ENCODE data around the gene QRICH2.

DNA sequence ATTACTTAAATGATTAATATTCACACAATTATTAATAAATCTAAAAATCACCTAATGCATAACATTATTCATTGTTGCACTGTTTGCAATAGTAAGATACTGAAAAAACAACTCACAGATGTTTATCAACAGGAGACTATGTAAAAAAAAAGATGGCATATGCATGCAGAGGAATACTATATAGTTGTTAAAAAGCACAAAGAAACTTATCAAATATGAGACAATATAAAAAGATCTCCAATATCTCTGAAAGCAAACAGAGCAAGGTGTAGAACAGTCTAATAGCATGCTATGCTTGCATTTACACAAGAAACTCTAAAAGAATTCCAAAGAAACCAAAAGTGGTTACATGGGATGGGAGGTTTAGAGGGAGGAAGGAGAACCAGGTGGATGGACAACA lies 71.5 kb downstream of the QRICH2 start:
- TF ChIP-seq TAF1 (IDR thresholded peaks at IDR 0.05; ENCODE audit: borderline replicate concordance, low read depth, low read length) (no peak), EP300 (IDR thresholded peaks at IDR 0.05; ENCODE audit: borderline replicate concordance in 1 of 2, control insufficient read depth in 1 of 2, low read depth in 2 of 2, low read length in 2 of 2) (no peak), YY1 (IDR thresholded peaks at IDR 0.05; ENCODE audit: low read depth, low read length) (no peak), POLR2AphosphoS2 (IDR thresholded peaks at IDR 0.05; ENCODE audit: low read depth, low read length) (no peak), ZSCAN29 (IDR thresholded peaks at IDR 0.05) (no peak), CHD2 (IDR thresholded peaks at IDR 0.05; ENCODE audit: borderline replicate concordance, low read depth, low read length) (no peak), RAD21 (IDR thresholded peaks at IDR 0.05; ENCODE audit: insufficient read depth, low read depth, low read length) (no peak), GABPA (IDR thresholded peaks at IDR 0.05; ENCODE audit: low read depth) (no peak), NR2C1 (IDR thresholded peaks at IDR 0.05) (no peak)
- TF ChIP-seq, protein P1, sequence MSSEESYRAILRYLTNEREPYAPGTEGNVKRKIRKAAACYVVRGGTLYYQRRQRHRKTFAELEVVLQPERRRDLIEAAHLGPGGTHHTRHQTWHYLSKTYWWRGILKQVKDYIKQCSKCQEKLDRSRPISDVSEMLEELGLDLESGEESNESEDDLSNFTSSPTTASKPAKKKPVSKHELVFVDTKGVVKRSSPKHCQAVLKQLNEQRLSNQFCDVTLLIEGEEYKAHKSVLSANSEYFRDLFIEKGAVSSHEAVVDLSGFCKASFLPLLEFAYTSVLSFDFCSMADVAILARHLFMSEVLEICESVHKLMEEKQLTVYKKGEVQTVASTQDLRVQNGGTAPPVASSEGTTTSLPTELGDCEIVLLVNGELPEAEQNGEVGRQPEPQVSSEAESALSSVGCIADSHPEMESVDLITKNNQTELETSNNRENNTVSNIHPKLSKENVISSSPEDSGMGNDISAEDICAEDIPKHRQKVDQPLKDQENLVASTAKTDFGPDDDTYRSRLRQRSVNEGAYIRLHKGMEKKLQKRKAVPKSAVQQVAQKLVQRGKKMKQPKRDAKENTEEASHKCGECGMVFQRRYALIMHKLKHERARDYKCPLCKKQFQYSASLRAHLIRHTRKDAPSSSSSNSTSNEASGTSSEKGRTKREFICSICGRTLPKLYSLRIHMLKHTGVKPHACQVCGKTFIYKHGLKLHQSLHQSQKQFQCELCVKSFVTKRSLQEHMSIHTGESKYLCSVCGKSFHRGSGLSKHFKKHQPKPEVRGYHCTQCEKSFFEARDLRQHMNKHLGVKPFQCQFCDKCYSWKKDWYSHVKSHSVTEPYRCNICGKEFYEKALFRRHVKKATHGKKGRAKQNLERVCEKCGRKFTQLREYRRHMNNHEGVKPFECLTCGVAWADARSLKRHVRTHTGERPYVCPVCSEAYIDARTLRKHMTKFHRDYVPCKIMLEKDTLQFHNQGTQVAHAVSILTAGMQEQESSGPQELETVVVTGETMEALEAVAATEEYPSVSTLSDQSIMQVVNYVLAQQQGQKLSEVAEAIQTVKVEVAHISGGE (CRISPR knock-in tag; IDR thresholded peaks at IDR 0.05) = no peak
- TF ChIP-seq, protein P2, sequence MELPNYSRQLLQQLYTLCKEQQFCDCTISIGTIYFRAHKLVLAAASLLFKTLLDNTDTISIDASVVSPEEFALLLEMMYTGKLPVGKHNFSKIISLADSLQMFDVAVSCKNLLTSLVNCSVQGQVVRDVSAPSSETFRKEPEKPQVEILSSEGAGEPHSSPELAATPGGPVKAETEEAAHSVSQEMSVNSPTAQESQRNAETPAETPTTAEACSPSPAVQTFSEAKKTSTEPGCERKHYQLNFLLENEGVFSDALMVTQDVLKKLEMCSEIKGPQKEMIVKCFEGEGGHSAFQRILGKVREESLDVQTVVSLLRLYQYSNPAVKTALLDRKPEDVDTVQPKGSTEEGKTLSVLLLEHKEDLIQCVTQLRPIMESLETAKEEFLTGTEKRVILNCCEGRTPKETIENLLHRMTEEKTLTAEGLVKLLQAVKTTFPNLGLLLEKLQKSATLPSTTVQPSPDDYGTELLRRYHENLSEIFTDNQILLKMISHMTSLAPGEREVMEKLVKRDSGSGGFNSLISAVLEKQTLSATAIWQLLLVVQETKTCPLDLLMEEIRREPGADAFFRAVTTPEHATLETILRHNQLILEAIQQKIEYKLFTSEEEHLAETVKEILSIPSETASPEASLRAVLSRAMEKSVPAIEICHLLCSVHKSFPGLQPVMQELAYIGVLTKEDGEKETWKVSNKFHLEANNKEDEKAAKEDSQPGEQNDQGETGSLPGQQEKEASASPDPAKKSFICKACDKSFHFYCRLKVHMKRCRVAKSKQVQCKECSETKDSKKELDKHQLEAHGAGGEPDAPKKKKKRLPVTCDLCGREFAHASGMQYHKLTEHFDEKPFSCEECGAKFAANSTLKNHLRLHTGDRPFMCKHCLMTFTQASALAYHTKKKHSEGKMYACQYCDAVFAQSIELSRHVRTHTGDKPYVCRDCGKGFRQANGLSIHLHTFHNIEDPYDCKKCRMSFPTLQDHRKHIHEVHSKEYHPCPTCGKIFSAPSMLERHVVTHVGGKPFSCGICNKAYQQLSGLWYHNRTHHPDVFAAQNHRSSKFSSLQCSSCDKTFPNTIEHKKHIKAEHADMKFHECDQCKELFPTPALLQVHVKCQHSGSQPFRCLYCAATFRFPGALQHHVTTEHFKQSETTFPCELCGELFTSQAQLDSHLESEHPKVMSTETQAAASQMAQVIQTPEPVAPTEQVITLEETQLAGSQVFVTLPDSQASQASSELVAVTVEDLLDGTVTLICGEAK (IDR thresholded peaks at IDR 0.05; ENCODE audit: borderline replicate concordance) = no peak
